Measurements from ENCODE around the gene USP14. TPM values are rescaled to one million over a fixed set of nuclear protein-coding genes. Genes with fewer than 3 reads are reported as not detected.

Gene USP14
- total and polyA plus RNA-seq, 2 donors (not counting 3 experiments of a cell fraction or from before 2014, with no cell fraction given): 13.2 to 98.4 TPM

DNA sequence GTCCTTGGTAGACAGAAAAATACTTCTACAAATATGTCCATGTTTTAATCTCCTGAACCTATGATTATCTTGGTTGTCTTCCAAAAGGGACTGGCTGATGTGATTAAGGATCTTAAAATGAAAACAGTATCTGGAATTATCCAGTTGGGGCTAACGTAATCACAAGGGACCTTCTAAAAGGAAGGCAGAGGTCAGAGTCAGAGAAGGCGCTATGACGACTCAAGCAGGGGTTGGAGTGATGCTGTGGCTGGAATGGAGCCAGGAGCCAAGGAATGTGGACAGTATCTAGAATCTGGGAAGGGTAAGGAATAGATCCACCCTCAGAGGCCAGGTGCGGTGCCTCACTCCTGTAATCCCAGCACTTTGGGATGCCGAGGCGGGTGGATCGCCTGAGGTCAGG lies 4.2 kb upstream of the USP14 start:
- Histone ChIP-seq H4K20me1 (replicated peaks; ENCODE audit: control insufficient read depth, extremely low read depth, insufficient read depth, low read length) (no peaks in the 10 kb centered on the region), H3K9me3 (replicated peaks; ENCODE audit: control insufficient read depth, insufficient read depth, low read length) (no peaks in the 10 kb centered on the region), H3K27me3 (ENCODE audit: control insufficient read depth in 2 of 2, insufficient read depth in 2 of 2, low read length in 2 of 2) (peaks cover 7 to 15% of the 10 kb centered on the region in 2 experiments), H3K4me1 (ENCODE audit: control insufficient read depth, extremely low read depth, insufficient read depth, low read length) (no peaks in the 10 kb centered on the region), H3K9ac (replicated peaks; ENCODE audit: extremely low read depth, insufficient read depth, low read length) (no peak overlapping the region), H3K9me1 (replicated peaks; ENCODE audit: control insufficient read depth, extremely low read depth, insufficient read depth, low read length) (no peaks in the 10 kb centered on the region), H3K4me2 (ENCODE audit: insufficient read depth, low read length) (no peak overlapping the region), H3K36me3 (ENCODE audit: control insufficient read depth in 2 of 2, extremely low read depth in 1 of 2, insufficient read depth in 2 of 2, low read length in 2 of 2) (no peaks in the 10 kb centered on the region), H3K79me2 (ENCODE audit: control insufficient read depth, insufficient read depth, low read length) (peaks cover 8% of the 10 kb centered on the region), H3K27ac (ENCODE audit: insufficient read depth, low read depth, low read length) (no peak overlapping the region), H3K4me3 (replicated peaks in 1 of 3; ENCODE audit: insufficient read depth in 1 of 3, low read depth in 1 of 3, low read length in 3 of 3) (no peak overlapping the region), H2AFZ (ENCODE audit: low read depth, low read length) (no peak overlapping the region)
- intact Hi-C loops (cut with micrococcal nuclease): no loop called here
- ChIA-PET CTCF (no interaction called here), POLR2A (no interaction called here)
- dilution Hi-C loops (cut with MboI; ENCODE audit: extremely low pct_ligation_motif_present, low sequenced_read_pairs): no loop called here
- no TSS peak for BruUV-seq (replicated peaks)
- no peak for TF ChIP-seq CTCF (IDR thresholded peaks at IDR 0.05; ENCODE audit: extremely low read depth in 1 of 2, insufficient read depth in 1 of 2, low read depth in 1 of 2, low read length in 2 of 2)
- TF ChIP-seq MAX (IDR thresholded peaks at IDR 0.05; ENCODE audit: insufficient read depth, insufficient read length): no peak
- TF ChIP-seq POLR2A (IDR thresholded peaks at IDR 0.05; ENCODE audit: low read depth, low read length): no peak
- no peak for TF ChIP-seq EZH2 (IDR thresholded peaks at IDR 0.05; ENCODE audit: borderline replicate concordance, low read depth, low read length, severe bottlenecking)
- no peak for TF ChIP-seq GATA2 (IDR thresholded peaks at IDR 0.05; ENCODE audit: insufficient read depth, insufficient read length, low read depth, low read length)
- TF ChIP-seq POLR2AphosphoS5 (IDR thresholded peaks at IDR 0.05; ENCODE audit: insufficient read depth, low read depth, low read length): no peak
- TF ChIP-seq JUN (IDR thresholded peaks at IDR 0.05; ENCODE audit: borderline replicate concordance, insufficient read depth, insufficient read length, low read depth): no peak
- no peak for TF ChIP-seq MYC (IDR thresholded peaks at IDR 0.05; ENCODE audit: low read depth, low read length)
- TF ChIP-seq FOS (IDR thresholded peaks at IDR 0.05; ENCODE audit: borderline replicate concordance, insufficient read depth, low read length): no peak
- DNase-seq (ENCODE audit: low read depth, low spot score) (no peak), FAIRE-seq (no peak)
